ENCODE results near the gene CHRNA3. TPM values are rescaled to one million over a fixed set of nuclear protein-coding genes. Genes with fewer than 3 reads are reported as not detected.

The CHRNA3 gene
- total RNA-seq = not detected

- no peak within 1 kb of the TSS for H3K27ac Mint-ChIP-seq
- CTCF ChIA-PET = interaction anchor here (0.7 to 1.0 kb wide), 2 partner anchors 89 to 187 kb away, joined by 3 read pairs; no protein-coding TSS in a partner anchor
- DNase-seq = no peak
- intact Hi-C loops (cut with micrococcal nuclease) = no loop called here
- H3K4me1 Mint-ChIP-seq (ENCODE audit: low read depth) = peaks cover 12% of the 10 kb centered on the region
- no peaks in the 10 kb centered on the region for H3K9me3 Mint-ChIP-seq
- no peaks in the 10 kb centered on the region for H3K36me3 Mint-ChIP-seq (ENCODE audit: low read depth)
- peaks cover 36% of the 10 kb centered on the region for H3K27me3 Mint-ChIP-seq (ENCODE audit: low read depth)
- H3K4me3 Mint-ChIP-seq = peak within 1 kb of the TSS; percentile 22
Measured at GRCh38 chr15:78620527-78621421, at the start of gene CHRNA3. Gene CHRNA3, minus strand, starts transcription at chr15:78620996. Its CDS starts 202 bp downstream, at chr15:78620794.

- Mint-ChIP-seq H3K27ac (no peak overlapping the region), H3K4me1 (ENCODE audit: low read depth) (peaks cover 6% of the 10 kb centered on the region), H3K9me3 (no peaks in the 10 kb centered on the region), H3K4me3 (no peak overlapping the region), H3K36me3 (ENCODE audit: low read depth) (no peaks in the 10 kb centered on the region), H3K27me3 (ENCODE audit: low read depth) (peaks cover 3% of the 10 kb centered on the region)
- no peak for DNase-seq
- intact Hi-C loops (cut with micrococcal nuclease) = no loop called here
- CTCF ChIA-PET = no interaction called here
Measured at GRCh38 chr15:78668987-78669386, 48.2 kb upstream of the CHRNA3 start.

GRCh38 chr15:78667578-78668236 is 46.9 kb upstream of the CHRNA3 start:
- CTCF ChIA-PET = no interaction called here
- H3K4me1 Mint-ChIP-seq (ENCODE audit: low read depth) = peaks cover 6% of the 10 kb centered on the region
- intact Hi-C loops (cut with micrococcal nuclease) = no loop called here
- no peak overlapping the region for H3K27ac Mint-ChIP-seq
- H3K4me3 Mint-ChIP-seq = no peak overlapping the region
- peaks cover 3% of the 10 kb centered on the region for H3K27me3 Mint-ChIP-seq (ENCODE audit: low read depth)
- DNase-seq = no peak
- H3K9me3 Mint-ChIP-seq = no peaks in the 10 kb centered on the region
- no peaks in the 10 kb centered on the region for H3K36me3 Mint-ChIP-seq (ENCODE audit: low read depth)

- no peaks in the 10 kb centered on the region for H3K36me3 Mint-ChIP-seq (ENCODE audit: low read depth)
- H3K4me1 Mint-ChIP-seq (ENCODE audit: low read depth) = peaks cover 6% of the 10 kb centered on the region
- peaks cover 3% of the 10 kb centered on the region for H3K27me3 Mint-ChIP-seq (ENCODE audit: low read depth)
- CTCF ChIA-PET = no interaction called here
- intact Hi-C loops (cut with micrococcal nuclease) = no loop called here
- no peak overlapping the region for H3K4me3 Mint-ChIP-seq
- no peaks in the 10 kb centered on the region for H3K9me3 Mint-ChIP-seq
- no peak overlapping the region for H3K27ac Mint-ChIP-seq
- no peak for DNase-seq
Measured at GRCh38 chr15:78666010-78666409, 45.2 kb upstream of the CHRNA3 start.

GRCh38 chr15:78663703-78664102 is 42.9 kb upstream of the CHRNA3 start:
- no peaks in the 10 kb centered on the region for H3K36me3 Mint-ChIP-seq (ENCODE audit: low read depth)
- intact Hi-C loops (cut with micrococcal nuclease) = no loop called here
- H3K27me3 Mint-ChIP-seq (ENCODE audit: low read depth) = peaks cover 3% of the 10 kb centered on the region
- H3K4me3 Mint-ChIP-seq = no peak overlapping the region
- H3K27ac Mint-ChIP-seq = no peak overlapping the region
- CTCF ChIA-PET = no interaction called here
- DNase-seq = no peak
- H3K4me1 Mint-ChIP-seq (ENCODE audit: low read depth) = peaks cover 6% of the 10 kb centered on the region
- no peaks in the 10 kb centered on the region for H3K9me3 Mint-ChIP-seq

- CTCF ChIA-PET = no interaction called here
- no peak overlapping the region for H3K27ac Mint-ChIP-seq
- no peaks in the 10 kb centered on the region for H3K36me3 Mint-ChIP-seq (ENCODE audit: low read depth)
- no peaks in the 10 kb centered on the region for H3K27me3 Mint-ChIP-seq (ENCODE audit: low read depth)
- no peaks in the 10 kb centered on the region for H3K9me3 Mint-ChIP-seq
- DNase-seq = no peak
- no peak overlapping the region for H3K4me3 Mint-ChIP-seq
- H3K4me1 Mint-ChIP-seq (ENCODE audit: low read depth) = peaks cover 6% of the 10 kb centered on the region
- intact Hi-C loops (cut with micrococcal nuclease) = no loop called here
Measured at GRCh38 chr15:78662028-78662427, 41.2 kb upstream of the CHRNA3 start.

GRCh38 chr15:78661001-78661400 is 40.2 kb upstream of the CHRNA3 start:
- CTCF ChIA-PET = no interaction called here
- Mint-ChIP-seq H3K27me3 (ENCODE audit: low read depth) (no peaks in the 10 kb centered on the region), H3K4me3 (no peak overlapping the region), H3K9me3 (no peaks in the 10 kb centered on the region), H3K27ac (no peak overlapping the region), H3K4me1 (ENCODE audit: low read depth) (peaks cover 5% of the 10 kb centered on the region), H3K36me3 (ENCODE audit: low read depth) (no peaks in the 10 kb centered on the region)
- no peak for DNase-seq
- intact Hi-C loops (cut with micrococcal nuclease) = no loop called here

- Mint-ChIP-seq H3K27me3 (ENCODE audit: low read depth) (no peaks in the 10 kb centered on the region), H3K36me3 (ENCODE audit: low read depth) (no peaks in the 10 kb centered on the region), H3K27ac (no peak overlapping the region), H3K9me3 (no peaks in the 10 kb centered on the region), H3K4me3 (no peak overlapping the region), H3K4me1 (ENCODE audit: low read depth) (peaks cover under 1% of the 10 kb centered on the region)
- CTCF ChIA-PET = no interaction called here
- DNase-seq = no peak
- intact Hi-C loops (cut with micrococcal nuclease) = no loop called here
Measured at GRCh38 chr15:78660584-78660983, 39.8 kb upstream of the CHRNA3 start.

GRCh38 chr15:78658823-78659222 is 38.0 kb upstream of the CHRNA3 start:
- no peak overlapping the region for H3K27ac Mint-ChIP-seq
- intact Hi-C loops (cut with micrococcal nuclease) = no loop called here
- H3K36me3 Mint-ChIP-seq (ENCODE audit: low read depth) = no peaks in the 10 kb centered on the region
- H3K4me1 Mint-ChIP-seq (ENCODE audit: low read depth) = no peaks in the 10 kb centered on the region
- H3K4me3 Mint-ChIP-seq = no peak overlapping the region
- CTCF ChIA-PET = no interaction called here
- no peaks in the 10 kb centered on the region for H3K27me3 Mint-ChIP-seq (ENCODE audit: low read depth)
- no peaks in the 10 kb centered on the region for H3K9me3 Mint-ChIP-seq
- DNase-seq = no peak

GRCh38 chr15:78654272-78654671 is 33.5 kb upstream of the CHRNA3 start:
- Mint-ChIP-seq H3K4me1 (ENCODE audit: low read depth) (no peaks in the 10 kb centered on the region), H3K4me3 (no peak overlapping the region), H3K36me3 (ENCODE audit: low read depth) (no peaks in the 10 kb centered on the region), H3K27ac (no peak overlapping the region), H3K27me3 (ENCODE audit: low read depth) (no peaks in the 10 kb centered on the region), H3K9me3 (no peaks in the 10 kb centered on the region)
- intact Hi-C loops (cut with micrococcal nuclease) = no loop called here
- DNase-seq = no peak
- CTCF ChIA-PET = interaction anchor here (0.6 kb wide), 2 partner anchors 94 to 322 kb away, joined by 3 read pairs; no protein-coding TSS in a partner anchor

GRCh38 chr15:78651930-78652615 is 31.3 kb upstream of the CHRNA3 start:
- Mint-ChIP-seq H3K4me3 (no peak overlapping the region), H3K27me3 (ENCODE audit: low read depth) (no peaks in the 10 kb centered on the region), H3K36me3 (ENCODE audit: low read depth) (no peaks in the 10 kb centered on the region), H3K4me1 (ENCODE audit: low read depth) (no peaks in the 10 kb centered on the region), H3K9me3 (no peaks in the 10 kb centered on the region), H3K27ac (no peak overlapping the region)
- DNase-seq = no peak
- intact Hi-C loops (cut with micrococcal nuclease) = no loop called here
- CTCF ChIA-PET = interaction anchor here (1.0 kb wide), 1 partner anchor 14 kb away, joined by 3 read pairs; no protein-coding TSS in a partner anchor

- Mint-ChIP-seq H3K27ac (no peak overlapping the region), H3K36me3 (ENCODE audit: low read depth) (no peaks in the 10 kb centered on the region), H3K27me3 (ENCODE audit: low read depth) (no peaks in the 10 kb centered on the region), H3K9me3 (no peaks in the 10 kb centered on the region), H3K4me1 (ENCODE audit: low read depth) (no peaks in the 10 kb centered on the region), H3K4me3 (no peak overlapping the region)
- CTCF ChIA-PET = interaction anchor here (1.0 kb wide), 1 partner anchor 13 kb away, joined by 3 read pairs; no protein-coding TSS in a partner anchor
- DNase-seq = no peak
- intact Hi-C loops (cut with micrococcal nuclease) = no loop called here
Measured at GRCh38 chr15:78651007-78651406, 30.2 kb upstream of the CHRNA3 start.

Measured in activated naive CD4-positive, alpha-beta T cell treated with anti-CD3 and anti-CD28 coated beads for 36 hours (primary cell).